OCI-LY1 (cell line): Measurements from ENCODE around the gene IFI16.
"Not testable (repeated sequence)": the region's sequence is repeated elsewhere in the genome, so short reads cannot be mapped to it uniquely, and the experiment has no call there.

ENCODE experiments used
- EZH2 ChIP-seq: fragments of 200-600 bp; sonication (generic), shearing (Covaris generic); IDR thresholded peaks from 2 replicates; pipeline ENCODE4 v1.8.0; 2017; ENCODE audit warnings: borderline replicate concordance, mixed run types, mild to moderate bottlenecking, antibody characterized with exemption, low read length, moderate library complexity, mixed read lengths
- TF ChIP-seq, protein P1 (sequence below): fragments of 200-600 bp; sonication (generic), shearing (Covaris generic); IDR thresholded peaks from 2 replicates; pipeline ENCODE4 v1.5.1; 2017; ENCODE audit warnings: mild to moderate bottlenecking, antibody characterized with exemption, low read length, moderate library complexity, mixed read lengths

DNA sequence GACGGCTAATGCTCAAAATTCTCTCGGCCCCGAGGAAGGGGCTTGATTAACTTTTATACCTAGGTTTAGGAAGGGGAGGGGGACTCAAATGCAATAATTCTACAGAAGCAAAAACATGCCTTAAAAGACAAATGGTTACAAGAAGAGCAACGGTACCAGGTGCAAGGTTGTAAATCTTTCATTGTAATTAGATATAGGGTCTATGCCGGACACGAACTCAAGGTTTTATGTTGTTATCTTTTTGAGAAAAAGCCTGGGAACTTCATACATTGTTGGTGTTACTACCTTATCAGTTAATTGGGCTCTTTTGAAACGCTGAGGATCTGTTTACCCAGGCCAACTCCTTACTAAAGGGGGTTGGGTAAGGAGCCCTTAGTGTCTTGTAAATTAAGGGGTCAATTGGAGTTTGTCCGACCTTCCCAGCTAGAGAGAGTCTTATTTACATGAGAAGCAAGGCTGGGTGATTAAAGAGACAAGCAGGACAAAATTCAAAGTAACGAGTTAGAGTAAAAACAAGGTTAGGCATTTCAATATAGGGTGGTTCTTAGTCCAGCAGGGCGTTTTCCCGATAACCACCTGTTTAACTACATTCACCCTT is 3.4 kb upstream of the IFI16 start:
- TF ChIP-seq, protein P1, sequence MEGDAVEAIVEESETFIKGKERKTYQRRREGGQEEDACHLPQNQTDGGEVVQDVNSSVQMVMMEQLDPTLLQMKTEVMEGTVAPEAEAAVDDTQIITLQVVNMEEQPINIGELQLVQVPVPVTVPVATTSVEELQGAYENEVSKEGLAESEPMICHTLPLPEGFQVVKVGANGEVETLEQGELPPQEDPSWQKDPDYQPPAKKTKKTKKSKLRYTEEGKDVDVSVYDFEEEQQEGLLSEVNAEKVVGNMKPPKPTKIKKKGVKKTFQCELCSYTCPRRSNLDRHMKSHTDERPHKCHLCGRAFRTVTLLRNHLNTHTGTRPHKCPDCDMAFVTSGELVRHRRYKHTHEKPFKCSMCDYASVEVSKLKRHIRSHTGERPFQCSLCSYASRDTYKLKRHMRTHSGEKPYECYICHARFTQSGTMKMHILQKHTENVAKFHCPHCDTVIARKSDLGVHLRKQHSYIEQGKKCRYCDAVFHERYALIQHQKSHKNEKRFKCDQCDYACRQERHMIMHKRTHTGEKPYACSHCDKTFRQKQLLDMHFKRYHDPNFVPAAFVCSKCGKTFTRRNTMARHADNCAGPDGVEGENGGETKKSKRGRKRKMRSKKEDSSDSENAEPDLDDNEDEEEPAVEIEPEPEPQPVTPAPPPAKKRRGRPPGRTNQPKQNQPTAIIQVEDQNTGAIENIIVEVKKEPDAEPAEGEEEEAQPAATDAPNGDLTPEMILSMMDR = not testable (repeated sequence)
- TF ChIP-seq EZH2 = not testable (repeated sequence)
